Tibial nerve (tissue), 4 donors: ENCODE results near the gene PRORP.

Source experiments
- CTCF ChIP-seq, 5 experiments: fragments of 200-600 bp in 3 of 5; fragments of 450-650 bp in 2 of 5; sonication (generic) in 3 of 5; IDR thresholded peaks; one replicate each; pipeline ENCODE4 v1.5.1; 2016 to 2019; ENCODE audit warnings: antibody characterized with exemption in 5 of 5, mild to moderate bottlenecking in 3 of 5, moderate library complexity in 2 of 5
- EP300 ChIP-seq, 2 donors: sonication (generic); formaldehyde crosslinking; IDR thresholded peaks; one replicate each; pipeline ENCODE4 v1.6.1; 2017; ENCODE audit warnings: antibody characterized with exemption in 2 of 2, mild to moderate bottlenecking in 1 of 2
- POLR2A ChIP-seq, 2 donors: fragments of 450-650 bp; IDR thresholded peaks; one replicate each; pipeline ENCODE4 v1.6.1; 2017; ENCODE audit warnings: antibody characterized with exemption in 2 of 2, mild to moderate bottlenecking in 2 of 2, moderate library complexity in 2 of 2

- TF ChIP-seq CTCF (IDR thresholded peaks at IDR 0.05) (no peak), POLR2A (IDR thresholded peaks at IDR 0.05) (no peak), EP300 (IDR thresholded peaks at IDR 0.05) (no peak)
Observed at GRCh38 chr14:35078082-35078481, 44.3 kb upstream of the PRORP start.
